Measurements from ENCODE around the gene APLF. TPM values are rescaled to one million over a fixed set of nuclear protein-coding genes. Genes with fewer than 3 reads are reported as not detected.
A peak's percentile ranks its signal among the peaks of the same experiment; 100 is the strongest.
"Not testable (repeated sequence)": the region's sequence is repeated elsewhere in the genome, so short reads cannot be mapped to it uniquely, and the experiment has no call there.

The APLF gene
- total RNA-seq, 1 donor from 2014 or later = 4.2 TPM

GRCh38 chr2:68438455-68439303 lies 28.7 kb upstream of the APLF start:
- DNase-seq (ENCODE audit: low read depth, low spot score) = no peak

- DNase-seq (ENCODE audit: low read depth, low spot score) = peak; percentile 50
These were observed 26.0 kb upstream of the APLF start for GRCh38 chr2:68441179-68441993.

GRCh38 chr2:68441994-68442322 lies 25.4 kb upstream of the APLF start:
- no peak for DNase-seq (ENCODE audit: low read depth, low spot score)

- DNase-seq (ENCODE audit: low read depth, low spot score) = not testable (repeated sequence)
These were observed 21.0 kb upstream of the APLF start for GRCh38 chr2:68446425-68446824.

GRCh38 chr2:68447118-68447517 lies 20.3 kb upstream of the APLF start:
- DNase-seq (ENCODE audit: low read depth, low spot score) = no peak

GRCh38 chr2:68448671-68449653 lies 18.4 kb upstream of the APLF start:
- no peak for DNase-seq (ENCODE audit: low read depth, low spot score)

GRCh38 chr2:68452158-68452900 lies 15.1 kb upstream of the APLF start:
- DNase-seq (ENCODE audit: low read depth, low spot score) = no peak

- no peak for DNase-seq (ENCODE audit: low read depth, low spot score)
These were observed 13.5 kb upstream of the APLF start for GRCh38 chr2:68453761-68454360.

GRCh38 chr2:68454719-68455118 lies 12.7 kb upstream of the APLF start:
- DNase-seq (ENCODE audit: low read depth, low spot score) = no peak

- no peak for DNase-seq (ENCODE audit: low read depth, low spot score)
These were observed 11.2 kb upstream of the APLF start for GRCh38 chr2:68456198-68456597.

GRCh38 chr2:68458981-68459380 lies 8.4 kb upstream of the APLF start:
- no peak for DNase-seq (ENCODE audit: low read depth, low spot score)

GRCh38 chr2:68463287-68463877 lies 4.0 kb upstream of the APLF start:
- DNase-seq (ENCODE audit: low read depth, low spot score) = peak; percentile 13

- no peak for DNase-seq (ENCODE audit: low read depth, low spot score)
These were observed 2.7 kb upstream of the APLF start for GRCh38 chr2:68464651-68465050.

- DNase-seq (ENCODE audit: low read depth, low spot score) = no peak
These were observed 2.1 kb upstream of the APLF start for GRCh38 chr2:68465081-68465916.

- DNase-seq (ENCODE audit: low read depth, low spot score) = no peak
These were observed 1.0 kb upstream of the APLF start for GRCh38 chr2:68466361-68466777.

- no peak for DNase-seq (ENCODE audit: low read depth, low spot score)
These were observed 658 bp upstream of the APLF start for GRCh38 chr2:68466778-68467076.

- DNase-seq (ENCODE audit: low read depth, low spot score) = no peak
These were observed 1.4 kb downstream of the APLF start for GRCh38 chr2:68468801-68469200.

- no peak for DNase-seq (ENCODE audit: low read depth, low spot score)
These were observed 2.5 kb downstream of the APLF start for GRCh38 chr2:68469935-68470334.

GRCh38 chr2:68471385-68471784 lies 4.0 kb downstream of the APLF start:
- DNase-seq (ENCODE audit: low read depth, low spot score) = no peak
